ENCODE results near the gene REC114. TPM values are rescaled to one million over a fixed set of nuclear protein-coding genes. Genes with fewer than 3 reads are reported as not detected.

REC114 gene
- total and polyA plus RNA-seq, 9 of the 15 experiments (the other 6 are each of a cell fraction or from before 2014, with no cell fraction given): 0.07 to 0.24 TPM; not detected in 7

DNA sequence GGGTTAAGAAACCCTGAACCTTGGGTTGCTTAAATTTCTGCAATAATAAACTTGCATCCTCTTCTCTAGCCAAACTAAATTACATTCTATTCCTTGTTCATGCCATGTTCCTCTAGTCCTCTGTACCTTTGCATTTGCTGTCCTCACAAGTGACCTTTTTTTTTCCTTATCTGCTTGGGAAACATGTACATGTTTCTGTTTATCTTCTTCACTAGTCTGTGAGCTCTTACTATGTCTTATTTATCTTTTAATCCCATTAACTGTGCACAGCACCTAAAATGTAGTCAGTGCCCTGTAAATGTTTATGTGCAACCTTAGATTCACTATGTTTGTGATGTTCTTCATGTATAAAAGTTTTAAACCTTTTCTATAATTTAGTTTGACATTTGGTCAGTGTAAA lies 61.9 kb downstream of the REC114 start (continued):
- TF ChIP-seq ARID4B (CRISPR knock-in tag; IDR thresholded peaks at IDR 0.05): no peak
- TF ChIP-seq UBTF (IDR thresholded peaks at IDR 0.05; ENCODE audit: borderline replicate concordance in 1 of 2, low read depth in 2 of 2, low read length in 2 of 2): no peak
- TF ChIP-seq, protein P1, sequence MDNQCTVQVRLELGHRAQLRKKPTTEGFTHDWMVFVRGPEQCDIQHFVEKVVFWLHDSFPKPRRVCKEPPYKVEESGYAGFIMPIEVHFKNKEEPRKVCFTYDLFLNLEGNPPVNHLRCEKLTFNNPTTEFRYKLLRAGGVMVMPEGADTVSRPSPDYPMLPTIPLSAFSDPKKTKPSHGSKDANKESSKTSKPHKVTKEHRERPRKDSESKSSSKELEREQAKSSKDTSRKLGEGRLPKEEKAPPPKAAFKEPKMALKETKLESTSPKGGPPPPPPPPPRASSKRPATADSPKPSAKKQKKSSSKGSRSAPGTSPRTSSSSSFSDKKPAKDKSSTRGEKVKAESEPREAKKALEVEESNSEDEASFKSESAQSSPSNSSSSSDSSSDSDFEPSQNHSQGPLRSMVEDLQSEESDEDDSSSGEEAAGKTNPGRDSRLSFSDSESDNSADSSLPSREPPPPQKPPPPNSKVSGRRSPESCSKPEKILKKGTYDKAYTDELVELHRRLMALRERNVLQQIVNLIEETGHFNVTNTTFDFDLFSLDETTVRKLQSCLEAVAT (IDR thresholded peaks at IDR 0.05): no peak
- no peak for TF ChIP-seq HMG20B (CRISPR knock-in tag; IDR thresholded peaks at IDR 0.05)
- peak; percentile 32 for TF ChIP-seq ZNF592 (IDR thresholded peaks at IDR 0.05)
- no peak for TF ChIP-seq TSC22D4 (tag; IDR thresholded peaks at IDR 0.05)
- no peak; the same call in 1 of the 2 replicates for TF ChIP-seq CTBP1 (IDR thresholded peaks at IDR 0.05; ENCODE audit: borderline replicate concordance)
- TF ChIP-seq KLF16 (IDR thresholded peaks at IDR 0.05): peak; percentile 61; the same call in 1 of the 2 replicates
- TF ChIP-seq, protein P2, sequence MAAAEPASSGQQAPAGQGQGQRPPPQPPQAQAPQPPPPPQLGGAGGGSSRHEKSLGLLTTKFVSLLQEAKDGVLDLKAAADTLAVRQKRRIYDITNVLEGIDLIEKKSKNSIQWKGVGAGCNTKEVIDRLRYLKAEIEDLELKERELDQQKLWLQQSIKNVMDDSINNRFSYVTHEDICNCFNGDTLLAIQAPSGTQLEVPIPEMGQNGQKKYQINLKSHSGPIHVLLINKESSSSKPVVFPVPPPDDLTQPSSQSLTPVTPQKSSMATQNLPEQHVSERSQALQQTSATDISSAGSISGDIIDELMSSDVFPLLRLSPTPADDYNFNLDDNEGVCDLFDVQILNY (CRISPR knock-in tag; IDR thresholded peaks at IDR 0.05): no peak
- no peak for TF ChIP-seq BRCA1 (IDR thresholded peaks at IDR 0.05)
- TF ChIP-seq BRCA1 (CRISPR knock-in tag; IDR thresholded peaks at IDR 0.05): no peak
- TF ChIP-seq C11orf30 (IDR thresholded peaks at IDR 0.05; ENCODE audit: low read depth): no peak
- TF ChIP-seq ZNF445 (CRISPR knock-in tag; IDR thresholded peaks at IDR 0.05; ENCODE audit: low read depth): no peak
- no peak for TF ChIP-seq XRCC3 (IDR thresholded peaks at IDR 0.05)
- TF ChIP-seq, protein P3, sequence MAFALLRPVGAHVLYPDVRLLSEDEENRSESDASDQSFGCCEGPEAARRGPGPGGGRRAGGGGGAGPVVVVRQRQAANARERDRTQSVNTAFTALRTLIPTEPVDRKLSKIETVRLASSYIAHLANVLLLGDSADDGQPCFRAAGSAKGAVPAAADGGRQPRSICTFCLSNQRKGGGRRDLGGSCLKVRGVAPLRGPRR (CRISPR knock-in tag; IDR thresholded peaks at IDR 0.05): no peak

All from K562 (cell line).